NAMALWA (cell line): ENCODE measurements around the gene PTPRE.
A peak's percentile ranks its signal among the peaks of the same experiment; 100 is the strongest.

Experiments used
- DNase-seq: peaks from one replicate; pipeline ENCODE4 v3.0.0-alpha.2; 2015; ENCODE audit warnings: low spot score

The PTPRE gene

GRCh38 chr10:127926455-127926854 lies 19.6 kb downstream of the PTPRE start:
- DNase-seq, result no peak

- no peak for DNase-seq
Measured at GRCh38 chr10:127928021-127928806, 21.3 kb downstream of the PTPRE start.

- no peak for DNase-seq
Measured at GRCh38 chr10:127932521-127933270, 25.8 kb downstream of the PTPRE start.

- DNase-seq, result no peak
Measured at GRCh38 chr10:127933271-127933670, 26.4 kb downstream of the PTPRE start.

GRCh38 chr10:127934383-127934782 lies 27.5 kb downstream of the PTPRE start:
- no peak for DNase-seq

- DNase-seq, result no peak
Measured at GRCh38 chr10:127935071-127935561, 28.2 kb downstream of the PTPRE start.

GRCh38 chr10:127937069-127937468 lies 30.2 kb downstream of the PTPRE start:
- no peak for DNase-seq

- DNase-seq, result no peak
Measured at GRCh38 chr10:127937915-127938463, 31.1 kb downstream of the PTPRE start.

GRCh38 chr10:127939786-127940330 lies 33.0 kb downstream of the PTPRE start:
- no peak for DNase-seq

GRCh38 chr10:127940866-127941640 lies 34.1 kb downstream of the PTPRE start:
- no peak for DNase-seq

- DNase-seq, result no peak
Measured at GRCh38 chr10:127942811-127943210, 35.9 kb downstream of the PTPRE start.

- DNase-seq, result no peak
Measured at GRCh38 chr10:127943336-127943910, 36.5 kb downstream of the PTPRE start.

- DNase-seq, result no peak
Measured at GRCh38 chr10:127944256-127944655, 37.4 kb downstream of the PTPRE start.

GRCh38 chr10:127945341-127945758 lies 38.4 kb downstream of the PTPRE start:
- DNase-seq, result peak; percentile 7

GRCh38 chr10:127945948-127946711 lies 39.2 kb downstream of the PTPRE start:
- no peak for DNase-seq

- no peak for DNase-seq
Measured at GRCh38 chr10:127947211-127947610, 40.3 kb downstream of the PTPRE start.

GRCh38 chr10:127948791-127949190 lies 41.9 kb downstream of the PTPRE start:
- no peak for DNase-seq

GRCh38 chr10:127949831-127950230 lies 42.9 kb downstream of the PTPRE start:
- DNase-seq, result no peak

- DNase-seq, result no peak
Measured at GRCh38 chr10:127951861-127952574, 45.1 kb downstream of the PTPRE start.

GRCh38 chr10:127952575-127952869 lies 45.6 kb downstream of the PTPRE start:
- DNase-seq, result no peak
